ENCODE results near the gene PPIL1. TPM values are rescaled to one million over a fixed set of nuclear protein-coding genes. Genes with fewer than 3 reads are reported as not detected.

Gene PPIL1
- total and polyA plus RNA-seq, 2 experiments from 2014 or later = 51.7 to 53.0 TPM

GRCh38 chr6:36809156-36809555, 65.4 kb downstream of the PPIL1 start:
- no peaks in the 10 kb centered on the region for H3K27me3 ChIP-seq
- no peak overlapping the region for H3K4me3 ChIP-seq
- no peaks in the 10 kb centered on the region for H3K9me2 ChIP-seq (replicated peaks; ENCODE audit: insufficient read depth)
- no peak for DNase-seq (ENCODE audit: low spot score)
- TF ChIP-seq EZH2phosphoT487 (IDR thresholded peaks at IDR 0.05; ENCODE audit: low read depth, severe bottlenecking, unreplicated experiment) (no peak), CTCF (IDR thresholded peaks at IDR 0.05; ENCODE audit: poor library complexity) (no peak), EZH2 (IDR thresholded peaks at IDR 0.05; ENCODE audit: borderline replicate concordance) (no peak)
- no peak overlapping the region for H3K4me2 ChIP-seq
- H3K79me2 ChIP-seq = no peaks in the 10 kb centered on the region
- H3K36me3 ChIP-seq (replicated peaks; ENCODE audit: insufficient read depth, low read depth) = no peaks in the 10 kb centered on the region
- H3K9me3 ChIP-seq (ENCODE audit: low read depth) = no peaks in the 10 kb centered on the region
- no peaks in the 10 kb centered on the region for H4K20me1 ChIP-seq (ENCODE audit: insufficient read depth, poor library complexity, severe bottlenecking)
- WGBS (ENCODE audit: low lambda C conversion rate, missing lambda C conversion rate) = 88% methylated on average over 6 of the region's 6 CpGs
- no peak overlapping the region for H2AFZ ChIP-seq
- H3K27ac ChIP-seq = no peak overlapping the region
- H3K4me1 ChIP-seq (ENCODE audit: insufficient read depth) = no peaks in the 10 kb centered on the region

GRCh38 chr6:36808634-36809033, 66.0 kb downstream of the PPIL1 start:
- no peak overlapping the region for H3K4me2 ChIP-seq
- H3K27me3 ChIP-seq = no peaks in the 10 kb centered on the region
- no peaks in the 10 kb centered on the region for H4K20me1 ChIP-seq (ENCODE audit: insufficient read depth, poor library complexity, severe bottlenecking)
- H3K9me2 ChIP-seq (replicated peaks; ENCODE audit: insufficient read depth) = no peaks in the 10 kb centered on the region
- H3K36me3 ChIP-seq (replicated peaks; ENCODE audit: insufficient read depth, low read depth) = no peaks in the 10 kb centered on the region
- H3K79me2 ChIP-seq = no peaks in the 10 kb centered on the region
- no peak overlapping the region for H3K27ac ChIP-seq
- no peak overlapping the region for H3K4me3 ChIP-seq
- 63% methylated on average over 5 of the region's 5 CpGs for WGBS (ENCODE audit: low lambda C conversion rate, missing lambda C conversion rate)
- H3K9me3 ChIP-seq (ENCODE audit: low read depth) = no peaks in the 10 kb centered on the region
- no peak for DNase-seq (ENCODE audit: low spot score)
- no peaks in the 10 kb centered on the region for H3K4me1 ChIP-seq (ENCODE audit: insufficient read depth)
- TF ChIP-seq EZH2phosphoT487 (IDR thresholded peaks at IDR 0.05; ENCODE audit: low read depth, severe bottlenecking, unreplicated experiment) (no peak), CTCF (IDR thresholded peaks at IDR 0.05; ENCODE audit: poor library complexity) (no peak), EZH2 (IDR thresholded peaks at IDR 0.05; ENCODE audit: borderline replicate concordance) (no peak)
- H2AFZ ChIP-seq = no peak overlapping the region

GRCh38 chr6:36807750-36808149, 66.9 kb downstream of the PPIL1 start:
- Histone ChIP-seq H3K9me2 (replicated peaks; ENCODE audit: insufficient read depth) (no peaks in the 10 kb centered on the region), H3K79me2 (no peaks in the 10 kb centered on the region), H3K4me3 (no peak overlapping the region), H3K4me1 (ENCODE audit: insufficient read depth) (no peaks in the 10 kb centered on the region), H4K20me1 (ENCODE audit: insufficient read depth, poor library complexity, severe bottlenecking) (no peaks in the 10 kb centered on the region), H3K4me2 (no peak overlapping the region), H3K27ac (no peak overlapping the region), H3K27me3 (no peaks in the 10 kb centered on the region), H3K36me3 (replicated peaks; ENCODE audit: insufficient read depth, low read depth) (no peaks in the 10 kb centered on the region), H3K9me3 (ENCODE audit: low read depth) (no peaks in the 10 kb centered on the region), H2AFZ (no peak overlapping the region)
- TF ChIP-seq EZH2phosphoT487 (IDR thresholded peaks at IDR 0.05; ENCODE audit: low read depth, severe bottlenecking, unreplicated experiment) (no peak), CTCF (IDR thresholded peaks at IDR 0.05; ENCODE audit: poor library complexity) (no peak), EZH2 (IDR thresholded peaks at IDR 0.05; ENCODE audit: borderline replicate concordance) (no peak)
- DNase-seq (ENCODE audit: low spot score) = no peak
- WGBS (ENCODE audit: low lambda C conversion rate, missing lambda C conversion rate) = 89% methylated on average over 7 of the region's 7 CpGs

GRCh38 chr6:36807143-36807542, 67.5 kb downstream of the PPIL1 start:
- H3K4me3 ChIP-seq = no peak overlapping the region
- no peak overlapping the region for H3K27ac ChIP-seq
- H3K4me2 ChIP-seq = no peak overlapping the region
- no peaks in the 10 kb centered on the region for H3K27me3 ChIP-seq
- no peaks in the 10 kb centered on the region for H3K79me2 ChIP-seq
- no peak overlapping the region for H2AFZ ChIP-seq
- DNase-seq (ENCODE audit: low spot score) = no peak
- no peaks in the 10 kb centered on the region for H3K9me3 ChIP-seq (ENCODE audit: low read depth)
- H4K20me1 ChIP-seq (ENCODE audit: insufficient read depth, poor library complexity, severe bottlenecking) = no peaks in the 10 kb centered on the region
- WGBS (ENCODE audit: low lambda C conversion rate, missing lambda C conversion rate) = 65% methylated on average over 5 of the region's 5 CpGs
- no peak for TF ChIP-seq EZH2 (IDR thresholded peaks at IDR 0.05; ENCODE audit: borderline replicate concordance)
- TF ChIP-seq EZH2phosphoT487 (IDR thresholded peaks at IDR 0.05; ENCODE audit: low read depth, severe bottlenecking, unreplicated experiment) = no peak
- TF ChIP-seq CTCF (IDR thresholded peaks at IDR 0.05; ENCODE audit: poor library complexity) = no peak
- no peaks in the 10 kb centered on the region for H3K36me3 ChIP-seq (replicated peaks; ENCODE audit: insufficient read depth, low read depth)
- H3K9me2 ChIP-seq (replicated peaks; ENCODE audit: insufficient read depth) = no peaks in the 10 kb centered on the region
- H3K4me1 ChIP-seq (ENCODE audit: insufficient read depth) = no peaks in the 10 kb centered on the region

Measured in hepatocyte (in vitro differentiated cells).